Mesodermal cell (in vitro differentiated cells): ENCODE measurements around the gene CRHR2.

Experiments
- H3K27ac ChIP-seq: 2 replicates; pipeline ENCODE4 v1.7.0; 2013; ENCODE audit warnings: mild to moderate bottlenecking, low read depth, low read length, moderate library complexity; ENCODE audit not compliant: severe bottlenecking
- H3K36me3 ChIP-seq: 2 replicates; pipeline ENCODE4 v1.7.1; 2013; ENCODE audit warnings: mild to moderate bottlenecking, low read length, moderate library complexity; ENCODE audit not compliant: control insufficient read depth, insufficient read depth
- H3K4me1 ChIP-seq: one replicate; pipeline ENCODE4 v1.7.1; 2013; ENCODE audit warnings: mild to moderate bottlenecking, low read length; ENCODE audit not compliant: insufficient read depth, control insufficient read depth, poor library complexity, severe bottlenecking
- H3K4me3 ChIP-seq: 2 replicates; pipeline ENCODE4 v1.7.0; 2013; ENCODE audit warnings: low read length, control low read depth, mild to moderate bottlenecking; ENCODE audit not compliant: insufficient read depth, poor library complexity, severe bottlenecking; ENCODE audit errors: extremely low read depth
- H3K9me3 ChIP-seq: 2 replicates; pipeline ENCODE4 v1.7.1; 2013; ENCODE audit warnings: mild to moderate bottlenecking, low read length, moderate library complexity; ENCODE audit not compliant: control insufficient read depth
- WGBS, 2 experiments: methylation state at CpG; one replicate each; pipeline ENCODE4 v1.1.5; 2013; ENCODE audit warnings: missing lambda C conversion rate in 2 of 2; ENCODE audit not compliant: insufficient coverage in 2 of 2; 5-methylcytosine and 5-hydroxymethylcytosine counted together

CRHR2 gene

DNA sequence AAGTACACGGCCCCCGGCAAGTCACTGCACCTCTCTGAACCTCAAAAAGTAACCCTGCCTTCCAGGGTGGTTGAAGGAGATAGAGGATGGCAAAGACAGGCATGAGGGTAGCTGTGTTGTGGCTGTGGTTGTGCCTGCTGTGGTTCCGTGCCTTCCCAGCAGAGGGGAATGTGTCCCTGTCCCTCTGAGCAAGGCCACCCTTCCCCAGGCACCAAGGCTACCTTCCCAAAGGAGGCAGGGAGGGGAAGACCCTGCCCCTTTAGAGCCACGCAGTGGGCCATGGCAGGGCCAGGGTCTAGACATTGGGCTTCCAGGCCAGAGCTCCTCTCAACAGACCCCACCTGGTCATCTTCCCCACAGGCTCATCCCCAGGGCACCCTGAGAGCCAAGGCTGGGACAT lies 18.8 kb downstream of the CRHR2 start:
- H3K27ac ChIP-seq: no peak overlapping the region
- no peaks in the 10 kb centered on the region for H3K36me3 ChIP-seq
- no peaks in the 10 kb centered on the region for H3K4me1 ChIP-seq
- 84 to 89% methylated on average over 2 to 3 of the region's 4 CpGs for WGBS, 2 experiments
- no peak overlapping the region for H3K4me3 ChIP-seq
- no peaks in the 10 kb centered on the region for H3K9me3 ChIP-seq

DNA sequence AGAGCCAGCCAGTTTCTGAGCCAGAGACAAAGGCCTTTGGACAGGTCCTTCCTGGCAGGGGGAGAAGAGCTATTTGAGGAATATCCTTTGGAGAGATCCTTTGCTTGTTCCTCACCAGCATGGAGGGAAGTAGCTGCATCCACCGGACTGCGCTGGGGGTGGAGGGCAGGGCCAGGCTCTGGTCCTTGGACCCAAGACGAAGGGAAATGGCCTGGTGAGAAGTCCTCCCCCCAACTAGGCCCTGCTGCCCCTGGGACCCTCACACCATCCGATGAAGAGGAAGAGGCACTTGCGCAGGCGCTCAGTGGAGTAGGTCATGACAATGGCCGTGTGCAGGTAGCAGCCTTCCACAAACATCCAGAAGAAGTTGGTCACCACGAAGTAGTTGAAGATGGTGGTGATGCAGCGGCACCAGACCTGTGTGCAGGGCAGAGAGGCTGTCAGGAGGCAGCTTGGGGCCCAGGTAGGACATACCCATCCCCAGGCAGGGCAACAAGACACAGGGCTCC lies 19.8 kb downstream of the CRHR2 start:
- no peak overlapping the region for H3K27ac ChIP-seq
- WGBS, 2 experiments: 78 to 83% methylated on average over 4 to 7 of the region's 9 CpGs
- no peaks in the 10 kb centered on the region for H3K36me3 ChIP-seq
- H3K4me1 ChIP-seq: no peaks in the 10 kb centered on the region
- no peak overlapping the region for H3K4me3 ChIP-seq
- H3K9me3 ChIP-seq: no peaks in the 10 kb centered on the region

DNA sequence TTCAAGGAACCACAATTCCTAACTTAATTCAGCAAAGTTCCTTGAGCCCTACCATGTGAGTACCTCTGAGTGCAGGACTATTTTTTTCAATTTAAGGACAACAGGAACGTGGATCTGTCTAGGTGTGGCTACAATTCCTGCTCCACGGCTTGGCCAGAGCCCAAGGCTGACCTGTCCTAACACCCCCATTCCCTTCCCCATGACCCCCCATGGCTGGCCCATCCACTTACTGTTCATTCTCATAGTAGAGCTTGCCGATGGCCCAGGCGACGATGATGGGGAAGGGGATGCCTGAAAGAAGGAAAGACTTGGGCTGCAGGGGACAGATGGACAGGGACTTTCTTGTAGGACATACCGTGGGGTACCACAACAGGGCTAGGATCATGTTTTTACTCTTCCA lies 20.3 kb downstream of the CRHR2 start:
- Histone ChIP-seq H3K36me3 (no peaks in the 10 kb centered on the region), H3K4me3 (no peak overlapping the region), H3K27ac (no peak overlapping the region), H3K9me3 (no peaks in the 10 kb centered on the region), H3K4me1 (no peaks in the 10 kb centered on the region)
- 95 to 98% methylated on average over 2 to 5 of the region's 6 CpGs for WGBS, 2 experiments

DNA sequence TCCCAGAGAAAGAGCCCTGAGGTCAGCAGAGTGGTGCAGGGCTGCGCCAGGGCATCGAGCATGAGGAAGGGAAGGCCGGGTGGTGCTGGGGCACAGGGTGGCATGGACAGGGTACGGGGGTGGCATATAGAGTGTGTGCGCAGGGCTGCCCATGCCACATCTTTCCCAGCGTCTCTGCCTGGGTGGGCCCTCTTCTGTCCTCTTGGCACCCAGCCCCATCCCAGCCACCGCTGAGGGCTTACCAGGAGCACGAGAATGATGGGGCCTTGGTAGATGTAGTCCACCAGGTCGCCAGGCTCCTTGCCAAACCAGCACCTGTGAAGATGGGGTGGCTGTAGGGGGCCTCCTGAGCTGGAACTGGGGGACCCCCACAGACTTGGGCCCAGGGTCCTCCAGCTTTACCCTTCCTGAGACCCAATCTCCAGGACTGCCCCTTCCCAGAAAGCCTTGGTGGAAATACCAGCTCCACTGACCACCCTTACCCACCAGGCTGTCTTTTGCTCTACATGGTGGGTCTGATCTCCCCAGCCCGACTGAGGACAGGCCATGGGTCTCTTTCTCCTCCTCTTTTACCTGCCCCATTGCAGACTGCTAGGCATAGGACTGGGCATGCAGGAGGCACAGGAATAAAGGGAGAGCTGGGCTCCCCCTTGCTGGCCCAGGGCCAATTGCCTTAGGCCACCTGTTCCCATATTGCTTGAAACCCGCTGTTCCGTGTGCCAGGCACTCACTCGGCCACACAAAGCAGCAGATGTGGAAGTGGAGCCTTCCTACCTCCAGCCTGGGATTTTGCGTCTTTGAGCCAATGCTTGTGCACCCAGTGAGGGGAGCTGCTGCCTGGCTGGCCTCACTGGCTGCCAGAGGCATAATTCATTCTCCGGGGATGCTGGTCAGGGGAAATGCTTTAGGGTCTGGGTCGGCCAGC lies 21.7 kb downstream of the CRHR2 start:
- H3K27ac ChIP-seq: no peak overlapping the region
- no peak overlapping the region for H3K4me3 ChIP-seq
- no peaks in the 10 kb centered on the region for H3K36me3 ChIP-seq
- no peaks in the 10 kb centered on the region for H3K9me3 ChIP-seq
- 86 to 94% methylated on average over 6 to 16 of the region's 16 CpGs for WGBS, 2 experiments
- H3K4me1 ChIP-seq: no peaks in the 10 kb centered on the region

DNA sequence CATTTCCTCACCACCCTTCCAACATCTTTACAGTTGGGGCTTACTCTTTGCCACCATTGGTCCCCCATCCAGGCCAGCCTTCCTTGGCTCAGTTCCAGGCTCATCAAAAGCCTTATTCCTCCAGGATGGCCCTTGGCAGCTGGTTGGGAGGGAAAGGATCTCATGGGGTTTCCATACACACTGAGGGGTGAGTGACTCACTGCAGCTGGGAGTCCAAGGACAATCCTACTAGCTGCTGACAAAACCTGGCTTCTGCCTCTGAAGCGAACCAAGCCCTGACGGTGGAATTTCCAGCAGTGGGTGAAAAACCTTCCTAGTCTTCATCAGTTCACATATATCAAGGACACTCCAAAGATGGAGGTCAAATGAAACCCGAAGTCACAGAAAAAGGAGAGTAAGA lies 22.9 kb downstream of the CRHR2 start:
- Histone ChIP-seq H3K36me3 (no peaks in the 10 kb centered on the region), H3K4me3 (no peak overlapping the region), H3K27ac (no peak overlapping the region), H3K4me1 (no peaks in the 10 kb centered on the region), H3K9me3 (no peaks in the 10 kb centered on the region)
- WGBS, 2 experiments: 83 to 100% methylated on average over 1 to 2 of the region's 3 CpGs

DNA sequence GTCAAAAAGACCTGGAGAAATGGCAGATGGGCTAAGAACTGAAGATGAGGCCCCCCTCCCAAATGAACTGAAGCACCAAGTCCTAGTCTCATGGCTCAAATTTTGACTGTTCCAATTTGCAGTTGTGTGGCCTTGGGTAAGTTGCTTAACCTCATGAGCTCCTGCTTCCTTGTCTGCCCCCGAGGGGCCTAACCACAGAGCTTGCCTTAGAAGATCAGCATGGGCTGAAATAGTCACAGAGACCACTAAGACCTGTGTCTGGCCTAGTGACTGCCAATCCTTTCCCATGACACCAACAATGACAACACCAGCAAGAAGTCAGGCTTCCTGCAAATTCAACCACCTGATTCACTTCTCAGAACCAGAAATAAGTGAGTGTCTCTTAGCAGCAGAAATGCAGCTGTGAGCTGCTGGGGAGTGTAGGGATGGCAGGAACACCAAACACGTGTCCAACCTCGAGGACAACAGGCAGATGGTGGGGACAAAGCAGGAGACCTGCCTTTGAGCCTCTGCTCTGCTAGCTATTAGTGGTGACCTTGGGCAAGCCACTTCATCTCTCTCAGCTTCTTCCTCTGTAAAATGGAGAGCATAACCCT lies 23.7 kb downstream of the CRHR2 start:
- 93 to 94% methylated on average over 2 of the region's 3 CpGs for WGBS, 2 experiments
- Histone ChIP-seq H3K4me3 (no peak overlapping the region), H3K4me1 (no peaks in the 10 kb centered on the region), H3K9me3 (no peaks in the 10 kb centered on the region), H3K27ac (no peak overlapping the region), H3K36me3 (no peaks in the 10 kb centered on the region)

DNA sequence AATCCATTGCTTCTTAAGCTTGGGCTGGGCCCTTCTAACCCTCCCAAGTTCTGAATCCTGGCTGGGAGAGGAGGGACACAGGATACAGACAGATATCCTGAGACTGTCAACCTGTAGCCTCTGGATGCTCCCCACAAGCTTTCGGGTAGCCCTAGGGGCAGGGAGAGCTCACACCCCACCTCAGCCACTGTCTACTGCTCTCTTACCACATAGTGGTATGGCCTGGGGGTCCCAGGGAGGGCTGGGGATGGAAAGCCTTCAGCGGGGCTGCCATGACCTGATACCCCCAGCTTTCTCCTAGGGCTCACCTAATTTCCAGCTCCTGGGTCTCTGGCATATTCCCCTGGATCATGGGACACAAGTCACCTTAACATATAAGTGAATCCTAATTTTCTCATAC lies 25.1 kb downstream of the CRHR2 start:
- Histone ChIP-seq H3K4me3 (no peak overlapping the region), H3K36me3 (no peaks in the 10 kb centered on the region), H3K9me3 (no peaks in the 10 kb centered on the region), H3K27ac (no peak overlapping the region), H3K4me1 (no peaks in the 10 kb centered on the region)
- 75% methylated on average over 1 of the region's 2 CpGs; no CpG with 5 or more reads in 1 of the 2 experiments for WGBS, 2 experiments

DNA sequence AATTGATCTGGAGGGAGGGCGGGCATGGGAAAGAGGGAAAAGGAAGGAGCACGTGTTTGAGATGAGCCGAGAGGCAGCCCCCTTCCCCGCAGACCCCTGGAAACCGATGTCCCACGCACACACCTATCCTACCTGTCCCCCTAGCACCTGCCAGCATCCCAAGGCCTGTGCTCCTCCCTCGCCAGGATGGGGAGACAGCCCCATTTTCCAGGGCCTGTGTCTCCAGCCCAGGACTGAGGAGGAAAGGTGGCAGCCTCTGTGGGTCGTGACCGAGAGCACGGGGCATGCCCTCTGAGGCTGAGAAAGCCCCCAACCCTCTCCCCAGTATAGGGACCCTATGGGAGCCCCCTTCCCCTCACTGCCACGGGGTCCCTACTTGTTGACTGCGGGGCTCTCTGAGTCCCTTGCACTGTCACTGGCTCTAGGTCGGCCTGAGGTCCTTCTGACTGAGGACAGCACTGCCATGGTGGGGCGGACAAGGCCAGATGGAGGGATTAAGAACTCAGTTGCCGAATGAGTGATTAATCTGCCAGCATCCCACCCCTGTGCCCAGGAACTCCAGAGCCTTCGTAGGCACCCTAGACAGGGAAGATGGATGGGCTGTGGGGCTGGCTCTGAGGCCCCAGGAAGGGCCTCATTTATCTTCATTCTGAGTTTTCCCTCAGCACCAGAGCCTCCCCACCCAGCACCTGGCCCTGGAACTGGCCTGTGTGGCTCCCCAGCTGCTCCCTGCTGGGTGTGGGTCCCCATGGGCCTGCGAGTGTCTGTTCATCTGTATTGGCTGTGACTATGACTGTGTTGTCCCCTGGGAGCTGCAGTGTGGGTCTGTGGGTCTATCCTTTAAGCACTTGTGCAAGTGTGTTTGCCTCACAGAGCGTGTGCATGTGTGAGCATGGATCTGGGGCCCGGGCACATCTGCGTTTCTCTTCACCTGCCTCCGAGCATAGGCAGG lies 26.0 kb downstream of the CRHR2 start:
- Histone ChIP-seq H3K4me3 (no peak overlapping the region), H3K9me3 (no peaks in the 10 kb centered on the region), H3K4me1 (no peaks in the 10 kb centered on the region), H3K27ac (no peak overlapping the region), H3K36me3 (no peaks in the 10 kb centered on the region)
- 76 to 92% methylated on average over 11 to 12 of the region's 21 CpGs for WGBS, 2 experiments

DNA sequence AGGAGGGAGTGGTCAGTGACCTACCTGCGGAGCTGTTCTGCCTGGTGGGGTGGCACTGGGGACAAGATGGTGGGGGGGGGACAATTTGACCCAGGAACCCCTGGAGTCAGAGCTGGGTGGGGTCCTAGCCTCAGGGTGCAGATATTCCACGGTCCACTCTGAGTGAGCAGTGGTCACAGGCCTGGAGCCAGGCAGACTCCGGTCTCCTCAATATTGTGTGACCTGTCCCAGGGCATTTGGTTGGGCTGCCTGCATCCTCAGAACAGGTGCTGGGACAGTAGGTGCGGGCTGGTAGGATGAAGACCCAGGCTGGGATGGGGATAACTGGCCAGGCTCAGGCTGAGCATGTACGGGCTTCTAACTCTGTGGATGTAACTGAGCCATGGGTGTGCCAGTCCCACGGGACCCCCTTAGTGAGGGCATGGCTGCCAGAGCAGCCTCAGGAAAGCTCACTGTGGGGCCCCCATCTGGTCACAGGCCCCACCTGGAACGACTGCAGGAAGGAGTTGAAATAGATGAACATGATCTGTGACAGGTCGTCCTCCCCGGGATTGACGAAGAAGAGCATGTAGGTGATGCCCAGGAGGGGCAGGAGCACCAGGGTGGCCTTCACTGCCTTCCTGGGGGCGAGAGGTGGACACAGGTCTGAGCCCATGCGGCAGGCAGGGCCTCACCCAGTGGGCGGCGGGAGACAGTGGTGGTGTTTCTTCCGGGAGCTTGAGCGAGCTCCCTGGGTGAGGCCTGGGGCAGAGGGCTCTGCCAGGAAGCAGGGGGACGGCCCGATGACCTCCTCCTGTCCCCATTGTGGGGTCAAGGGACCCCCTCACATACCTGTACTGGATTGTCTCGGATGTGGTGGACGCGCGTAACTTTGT lies 26.9 kb downstream of the CRHR2 start:
- no peak overlapping the region for H3K4me3 ChIP-seq
- H3K9me3 ChIP-seq: no peaks in the 10 kb centered on the region
- WGBS, 2 experiments: 93% methylated on average over 19 to 20 of the region's 22 CpGs

More for the DNA sequence above, 26.9 kb downstream of the CRHR2 start:
- Histone ChIP-seq H3K36me3 (no peaks in the 10 kb centered on the region), H3K4me1 (no peaks in the 10 kb centered on the region), H3K27ac (no peak overlapping the region)
